Glutamatergic neuron (in vitro differentiated cells): ENCODE data around the gene SNRPD2. TPM values are rescaled to one million over a fixed set of nuclear protein-coding genes. Genes with fewer than 3 reads are reported as not detected.

ENCODE experiments used
- DNase-seq: peaks from one replicate; pipeline ENCODE4 v3.0.0; 2022
- H3K27ac Mint-ChIP-seq: one replicate; pipeline ENCODE4 v1.8.0; 2020; ENCODE audit warnings: mild to moderate bottlenecking, mixed read lengths, inconsistent platforms; ENCODE audit not compliant: unreplicated experiment
- H3K27me3 Mint-ChIP-seq: one replicate; pipeline ENCODE4 v1.8.0; 2020; ENCODE audit warnings: mild to moderate bottlenecking, moderate library complexity, mixed read lengths, inconsistent platforms; ENCODE audit not compliant: unreplicated experiment
- H3K36me3 Mint-ChIP-seq: one replicate; pipeline ENCODE4 v1.8.0; 2020; ENCODE audit warnings: mild to moderate bottlenecking, mixed read lengths, inconsistent platforms; ENCODE audit not compliant: unreplicated experiment
- H3K4me1 Mint-ChIP-seq: one replicate; pipeline ENCODE4 v1.8.0; 2020; ENCODE audit warnings: mild to moderate bottlenecking, low read depth, mixed read lengths, inconsistent platforms; ENCODE audit not compliant: unreplicated experiment
- H3K4me3 Mint-ChIP-seq: one replicate; pipeline ENCODE4 v1.8.0; 2020; ENCODE audit warnings: mild to moderate bottlenecking, mixed read lengths, inconsistent platforms; ENCODE audit not compliant: unreplicated experiment
- H3K9me3 Mint-ChIP-seq: one replicate; pipeline ENCODE4 v1.8.0; 2020; ENCODE audit warnings: mild to moderate bottlenecking, moderate library complexity, mixed read lengths, inconsistent platforms; ENCODE audit not compliant: unreplicated experiment
- CTCF ChIP-seq: fragments of 200-600 bp; sonication (generic); IDR thresholded peaks from one replicate; pipeline ENCODE4 v1.5.0; 2021; ENCODE audit not compliant: partially characterized antibody, unreplicated experiment
- total RNA-seq: library from RNA; stranded (reverse); fragmentation: NEBNext Ultra II Directional; extraction: Animal tissue kit (Norgen Biotek cat#: 25700); gene quantifications from one replicate; pipeline ENCODE4 v1.2.1, GENCODE V29; 2021; ENCODE audit not compliant: unreplicated experiment

The SNRPD2 gene
- total RNA-seq, 1 donor from 2014 or later = 264 TPM

- no peak overlapping the region for H3K27ac Mint-ChIP-seq
- DNase-seq = no peak
- no peak for TF ChIP-seq CTCF
- H3K4me3 Mint-ChIP-seq = no peak overlapping the region
- no peaks in the 10 kb centered on the region for H3K4me1 Mint-ChIP-seq
- peaks cover 2% of the 10 kb centered on the region for H3K27me3 Mint-ChIP-seq
- H3K9me3 Mint-ChIP-seq = peaks cover 1% of the 10 kb centered on the region
- no peaks in the 10 kb centered on the region for H3K36me3 Mint-ChIP-seq
Measured at GRCh38 chr19:45682908-45683307, 8.8 kb downstream of the SNRPD2 start.

- H3K4me1 Mint-ChIP-seq = no peaks in the 10 kb centered on the region
- no peak overlapping the region for H3K27ac Mint-ChIP-seq
- TF ChIP-seq CTCF = no peak
- no peaks in the 10 kb centered on the region for H3K36me3 Mint-ChIP-seq
- no peak for DNase-seq
- no peak overlapping the region for H3K4me3 Mint-ChIP-seq
- H3K27me3 Mint-ChIP-seq = peaks cover 6% of the 10 kb centered on the region
- H3K9me3 Mint-ChIP-seq = peaks cover 1% of the 10 kb centered on the region
Measured at GRCh38 chr19:45682117-45682516, 9.6 kb downstream of the SNRPD2 start.

- H3K4me3 Mint-ChIP-seq = peak overlapping the region; percentile 49
- H3K36me3 Mint-ChIP-seq = no peaks in the 10 kb centered on the region
- no peaks in the 10 kb centered on the region for H3K9me3 Mint-ChIP-seq
- peak; percentile 80 for DNase-seq
- no peaks in the 10 kb centered on the region for H3K4me1 Mint-ChIP-seq
- TF ChIP-seq CTCF = peak; percentile 99
- H3K27me3 Mint-ChIP-seq = peaks cover 9% of the 10 kb centered on the region
- no peak overlapping the region for H3K27ac Mint-ChIP-seq
Measured at GRCh38 chr19:45681391-45682015, 10.2 kb downstream of the SNRPD2 start.

GRCh38 chr19:45677351-45678230 is 14.2 kb downstream of the SNRPD2 start:
- TF ChIP-seq CTCF = no peak
- Mint-ChIP-seq H3K27ac (no peak overlapping the region), H3K4me3 (peak overlapping the region; percentile 75), H3K27me3 (peaks cover 12% of the 10 kb centered on the region), H3K4me1 (no peaks in the 10 kb centered on the region), H3K9me3 (peaks cover 4% of the 10 kb centered on the region), H3K36me3 (no peaks in the 10 kb centered on the region)
- peak; percentile 82 for DNase-seq

GRCh38 chr19:45676851-45677263 is 14.9 kb downstream of the SNRPD2 start:
- no peak for TF ChIP-seq CTCF
- peaks cover 12% of the 10 kb centered on the region for H3K27me3 Mint-ChIP-seq
- H3K27ac Mint-ChIP-seq = no peak overlapping the region
- no peaks in the 10 kb centered on the region for H3K4me1 Mint-ChIP-seq
- no peak for DNase-seq
- peak overlapping the region; percentile 71 for H3K4me3 Mint-ChIP-seq
- H3K9me3 Mint-ChIP-seq = peaks cover 5% of the 10 kb centered on the region
- no peaks in the 10 kb centered on the region for H3K36me3 Mint-ChIP-seq
